Mucosa of descending colon (tissue), 3 donors: Measurements from ENCODE around the gene PIK3C2B. TPM values are rescaled to one million over a fixed set of nuclear protein-coding genes. Genes with fewer than 3 reads are reported as not detected.

Experiments used
- ATAC-seq: fragments of 200-7000 bp; cut with Tn5 transposase; one replicate; pipeline ENCODE4 v1.9.1; 2020; ENCODE audit warnings: mild to moderate bottlenecking, moderate library complexity
- DNase-seq, 3 donors: peaks; one replicate each; pipeline ENCODE4 v3.0.0-alpha.2; 2020
- H3K36me3 ChIP-seq: fragments of 200-600 bp; one replicate; pipeline ENCODE4 v1.8.0; 2021; ENCODE audit warnings: low read depth, mild to moderate bottlenecking
- H3K4me1 ChIP-seq: fragments of 200-600 bp; one replicate; pipeline ENCODE4 v1.8.0; 2021; ENCODE audit warnings: low read depth, mild to moderate bottlenecking
- H3K4me3 ChIP-seq: fragments of 200-600 bp; one replicate; pipeline ENCODE4 v1.8.0; 2021; ENCODE audit warnings: mild to moderate bottlenecking
- H3K9me3 ChIP-seq: fragments of 200-600 bp; one replicate; pipeline ENCODE4 v1.8.0; 2021; ENCODE audit warnings: mild to moderate bottlenecking
- intact Hi-C, 2 donors: fragments of 100-400 bp; cut with DNase I in 1 of 2; cut with micrococcal nuclease in 1 of 2; formaldehyde crosslinking; loops; one replicate each; pipeline versions ENCODE4 v1.11.0 to v1.11.1; 2022; cut with DNase I, micrococcal nuclease
- total RNA-seq, 3 donors: library from RNA; stranded (reverse); fragmentation: NEBNext Ultra II Directional in 2 of 3; extraction: Animal tissue kit (Norgen Biotek cat#: 25700) in 2 of 3; gene quantifications; one replicate each; pipeline versions ENCODE4 v1.2.1 to v1.2.4, GENCODE V29; 2021 to 2023
- TF ChIP-seq, protein P1 (sequence below): fragments of 200-600 bp; IDR thresholded peaks from one replicate; pipeline ENCODE4 v1.8.0; 2022; ENCODE audit warnings: antibody characterized with exemption, mild to moderate bottlenecking
- donor health status: DM: no; HTN: no; CAD: no; lungs with moderate emphysema.
- donor health status: DM: no; HTN: no; CAD: no.
- donor health status: DM: no; HTN: yes; CAD: no.

Gene PIK3C2B
- total RNA-seq, 3 donors from 2014 or later, result 66.5 to 117 (median 90.4) TPM

DNA sequence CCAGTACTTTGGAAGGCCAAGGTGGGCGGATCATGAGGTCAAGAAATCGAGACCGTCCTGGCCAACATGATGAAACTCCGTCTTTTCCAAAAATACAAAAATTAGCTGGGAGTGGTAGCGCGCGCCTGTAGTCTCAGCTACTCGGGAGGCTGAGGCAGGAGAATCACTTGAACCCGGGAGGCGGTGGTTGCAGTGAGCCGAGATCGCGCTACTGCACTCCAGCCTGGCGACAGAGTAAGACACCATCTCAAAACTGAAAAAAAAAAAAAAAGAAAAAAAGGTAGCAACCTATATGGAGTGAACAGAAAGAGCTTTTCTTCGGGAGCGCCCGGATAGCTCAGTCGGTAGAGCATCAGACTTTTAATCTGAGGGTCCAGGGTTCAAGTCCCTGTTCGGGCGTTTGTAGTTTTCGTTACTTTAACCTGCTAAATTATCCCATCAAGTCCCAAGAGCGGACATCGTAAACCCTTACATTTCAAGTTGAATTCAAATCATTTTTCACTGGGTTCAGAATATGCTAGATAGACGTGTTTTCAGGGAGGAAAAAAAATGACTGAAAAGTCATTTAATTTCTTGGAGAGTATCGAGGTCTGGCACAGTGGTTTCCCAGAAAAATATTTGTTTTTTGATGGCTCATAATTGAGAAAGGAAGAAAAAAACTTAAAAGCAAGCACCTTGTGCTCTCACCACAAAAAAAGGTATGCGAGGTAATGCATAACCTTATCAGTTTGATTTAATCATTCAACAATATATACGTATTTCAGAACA lies 11.8 kb upstream of the PIK3C2B start:
- H3K4me1 ChIP-seq, result peaks cover 18% of the 10 kb centered on the region
- H3K9me3 ChIP-seq, result no peaks in the 10 kb centered on the region
- TF ChIP-seq, protein P1, sequence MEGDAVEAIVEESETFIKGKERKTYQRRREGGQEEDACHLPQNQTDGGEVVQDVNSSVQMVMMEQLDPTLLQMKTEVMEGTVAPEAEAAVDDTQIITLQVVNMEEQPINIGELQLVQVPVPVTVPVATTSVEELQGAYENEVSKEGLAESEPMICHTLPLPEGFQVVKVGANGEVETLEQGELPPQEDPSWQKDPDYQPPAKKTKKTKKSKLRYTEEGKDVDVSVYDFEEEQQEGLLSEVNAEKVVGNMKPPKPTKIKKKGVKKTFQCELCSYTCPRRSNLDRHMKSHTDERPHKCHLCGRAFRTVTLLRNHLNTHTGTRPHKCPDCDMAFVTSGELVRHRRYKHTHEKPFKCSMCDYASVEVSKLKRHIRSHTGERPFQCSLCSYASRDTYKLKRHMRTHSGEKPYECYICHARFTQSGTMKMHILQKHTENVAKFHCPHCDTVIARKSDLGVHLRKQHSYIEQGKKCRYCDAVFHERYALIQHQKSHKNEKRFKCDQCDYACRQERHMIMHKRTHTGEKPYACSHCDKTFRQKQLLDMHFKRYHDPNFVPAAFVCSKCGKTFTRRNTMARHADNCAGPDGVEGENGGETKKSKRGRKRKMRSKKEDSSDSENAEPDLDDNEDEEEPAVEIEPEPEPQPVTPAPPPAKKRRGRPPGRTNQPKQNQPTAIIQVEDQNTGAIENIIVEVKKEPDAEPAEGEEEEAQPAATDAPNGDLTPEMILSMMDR, result no peak
- DNase-seq, result peak; percentile 71 to 77 (median 75)
- peak; percentile 85 for ATAC-seq
- intact Hi-C loops, result no loop called here
- peak overlapping the region; percentile 4 for H3K4me3 ChIP-seq
- H3K36me3 ChIP-seq, result no peaks in the 10 kb centered on the region

- TF ChIP-seq, protein P1, result no peak
Observed at GRCh38 chr1:204505674-204506200, 11.1 kb upstream of the PIK3C2B start.

DNA sequence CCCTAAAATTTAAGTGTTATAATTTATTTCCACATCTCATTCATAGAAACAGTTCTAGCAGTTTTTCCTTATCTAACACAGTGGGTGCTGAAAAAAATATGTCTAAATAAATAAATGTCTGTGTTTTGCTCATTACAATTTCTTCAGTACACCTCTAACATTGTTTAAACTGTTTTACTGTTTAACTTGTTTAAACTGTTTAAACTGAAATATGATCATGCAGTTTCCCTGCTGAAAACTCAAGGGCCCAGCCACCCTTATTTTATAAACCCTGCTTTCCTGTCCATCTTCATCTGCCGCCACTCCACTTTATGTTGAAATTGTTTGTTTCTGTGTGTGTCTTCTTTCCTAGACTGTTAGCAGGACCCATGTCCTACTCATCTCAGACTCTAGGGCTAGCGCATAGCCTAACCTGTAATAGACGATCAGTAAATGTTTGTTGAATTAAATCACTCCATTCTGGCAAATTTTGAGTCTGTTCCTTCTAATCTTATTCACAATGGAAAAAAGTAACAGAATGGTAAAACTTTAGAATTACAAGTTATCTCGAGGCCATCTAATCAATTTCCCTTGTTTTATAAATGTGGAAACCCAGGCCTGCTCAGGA lies 9.4 kb upstream of the PIK3C2B start:
- Histone ChIP-seq H3K9me3 (no peaks in the 10 kb centered on the region), H3K36me3 (no peaks in the 10 kb centered on the region), H3K4me1 (peaks cover 18% of the 10 kb centered on the region), H3K4me3 (no peak overlapping the region)
- TF ChIP-seq, protein P1, result no peak
- no peak for ATAC-seq
- intact Hi-C loops, result loop anchor here (5.0 kb wide), 2 partner anchors 57 to 72 kb away; no protein-coding TSS in a partner anchor
- no peak for DNase-seq

More at GRCh38 chr1:204505674-204506200, 11.1 kb upstream of the PIK3C2B start:
- no peak for DNase-seq
- peaks cover 18% of the 10 kb centered on the region for H3K4me1 ChIP-seq
- no peaks in the 10 kb centered on the region for H3K36me3 ChIP-seq
- ATAC-seq, result no peak
- intact Hi-C loops, result no loop called here
- H3K4me3 ChIP-seq, result peak overlapping the region; percentile 4
- H3K9me3 ChIP-seq, result no peaks in the 10 kb centered on the region

- ATAC-seq (peak; percentile 43), DNase-seq (peak in 1 of 3 donors; percentile 81)
- Histone ChIP-seq H3K9me3 (no peaks in the 10 kb centered on the region), H3K4me1 (peaks cover 18% of the 10 kb centered on the region), H3K4me3 (no peak overlapping the region), H3K36me3 (no peaks in the 10 kb centered on the region)
- intact Hi-C loops, result loop anchor here (5.0 kb wide), 2 partner anchors 56 to 71 kb away; no protein-coding TSS in a partner anchor
- TF ChIP-seq, protein P1, result peak; percentile 55
Observed at GRCh38 chr1:204503122-204503912, 8.7 kb upstream of the PIK3C2B start.

DNA sequence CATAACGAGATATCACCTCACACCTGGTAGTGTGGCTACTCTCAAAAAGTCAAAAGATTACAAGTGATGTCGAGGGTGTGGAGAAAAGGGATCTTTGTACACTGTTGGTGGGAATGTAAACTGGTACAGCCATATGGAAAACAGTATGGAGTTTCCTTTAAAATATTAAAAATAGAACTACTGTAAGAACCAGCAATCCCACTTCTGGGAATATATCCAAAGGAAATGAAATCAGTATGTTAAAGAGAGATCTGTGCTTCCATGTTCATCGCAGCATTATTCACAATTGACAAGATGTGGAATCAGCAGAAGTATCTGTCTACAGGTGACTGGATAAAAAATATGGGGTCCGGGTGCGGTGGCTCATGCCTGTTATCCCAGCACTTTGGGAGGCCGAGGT lies 7.6 kb upstream of the PIK3C2B start:
- Histone ChIP-seq H3K4me3 (no peak overlapping the region), H3K9me3 (no peaks in the 10 kb centered on the region), H3K4me1 (peaks cover 11% of the 10 kb centered on the region), H3K36me3 (no peaks in the 10 kb centered on the region)
- TF ChIP-seq, protein P1, result no peak
- no peak for DNase-seq
- no peak for ATAC-seq
- intact Hi-C loops, result loop anchor here (5.0 kb wide), 2 partner anchors 55 to 70 kb away; no protein-coding TSS in a partner anchor
